G401 (cell line): ENCODE data around the gene SLC9A8. TPM values are rescaled to one million over a fixed set of nuclear protein-coding genes. Genes with fewer than 3 reads are reported as not detected.
"Not testable (repeated sequence)": the region's sequence is repeated elsewhere in the genome, so short reads cannot be mapped to it uniquely, and the experiment has no call there.

Source experiments
- DNase-seq: peaks from one replicate; pipeline ENCODE4 v3.0.0-alpha.2; 2015; ENCODE audit warnings: low spot score
- in situ Hi-C: cut with HindIII; loops from 2 replicates; pipeline ENCODE4 v1.10.0; 2016; ENCODE audit warnings: low sequenced_read_pairs, mixed read lengths
- total RNA-seq: library from RNA; depleted of rRNA; stranded (reverse); fragments of >200 nt; shearing (Covaris generic); gene quantifications from 2 replicates; pipeline ENCODE4 v1.2.3, GENCODE V29; 2014

SLC9A8 gene
- total RNA-seq, 1 experiment from 2014 or later: 3.4 TPM

- no peak for DNase-seq
Observed at GRCh38 chr20:49843139-49843538, 30.5 kb downstream of the SLC9A8 start.

DNA sequence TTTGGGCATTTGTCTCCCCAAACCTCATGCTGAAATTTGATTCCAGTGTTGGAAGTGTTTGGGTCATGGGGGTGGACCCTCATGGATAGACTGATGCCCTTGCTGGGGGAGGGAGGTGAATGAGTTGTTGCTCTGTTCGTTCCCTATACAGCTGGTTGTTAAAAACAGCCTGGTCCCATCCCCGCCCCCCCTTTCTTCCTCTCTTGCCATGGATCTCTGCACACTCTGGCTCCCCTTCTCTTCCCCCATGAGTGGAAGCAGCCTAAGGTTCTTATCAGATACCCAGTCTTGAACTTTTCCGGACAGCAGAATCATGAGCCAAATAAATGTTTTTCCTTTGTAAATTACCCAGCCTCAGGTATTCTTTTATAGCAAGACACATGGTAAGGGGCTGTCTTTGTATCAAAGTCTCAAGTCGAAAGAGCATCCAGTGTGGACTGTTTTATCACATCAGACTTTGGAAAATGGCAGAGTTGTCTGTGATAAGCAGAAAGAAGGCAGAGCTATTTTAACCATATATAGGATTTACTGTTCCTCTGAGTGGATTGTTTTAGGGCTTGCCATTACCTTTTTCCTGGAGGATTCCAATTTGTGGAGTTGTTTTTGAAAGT lies 31.2 kb downstream of the SLC9A8 start:
- no peak for DNase-seq
- in situ Hi-C loops: no loop called here

More at GRCh38 chr20:49843139-49843538, 30.5 kb downstream of the SLC9A8 start:
- in situ Hi-C loops: no loop called here

GRCh38 chr20:49845060-49845459 lies 32.4 kb downstream of the SLC9A8 start:
- no peak for DNase-seq
- in situ Hi-C loops: no loop called here

DNA sequence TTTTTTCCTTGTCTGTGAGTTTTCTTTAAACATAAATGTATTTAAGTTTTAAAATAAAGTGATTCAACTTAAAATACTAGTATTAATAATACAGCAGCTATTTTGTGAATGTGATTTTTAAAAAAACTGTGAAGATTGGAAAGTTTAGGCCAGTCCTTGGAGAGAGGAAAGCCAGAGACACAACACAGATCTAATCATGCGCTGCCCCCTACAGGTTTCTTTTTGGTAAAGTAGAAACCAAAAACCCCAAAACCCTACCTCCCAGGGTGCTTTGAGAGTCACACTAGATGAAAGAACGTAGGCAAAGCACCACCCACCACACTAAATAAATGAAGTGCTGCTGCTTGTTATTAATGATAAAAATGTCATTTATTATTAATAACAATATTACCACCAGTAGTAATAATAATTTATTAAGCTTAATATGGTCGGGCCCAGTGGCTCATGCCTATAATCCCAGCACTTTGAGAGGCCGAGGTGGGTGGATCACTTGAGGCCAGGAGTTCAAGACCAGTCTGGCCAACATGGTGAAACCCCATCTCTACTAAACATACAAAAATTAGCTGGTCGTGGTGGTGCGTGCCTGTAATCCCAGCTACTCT lies 33.7 kb downstream of the SLC9A8 start:
- peak; percentile 57 for DNase-seq

DNA sequence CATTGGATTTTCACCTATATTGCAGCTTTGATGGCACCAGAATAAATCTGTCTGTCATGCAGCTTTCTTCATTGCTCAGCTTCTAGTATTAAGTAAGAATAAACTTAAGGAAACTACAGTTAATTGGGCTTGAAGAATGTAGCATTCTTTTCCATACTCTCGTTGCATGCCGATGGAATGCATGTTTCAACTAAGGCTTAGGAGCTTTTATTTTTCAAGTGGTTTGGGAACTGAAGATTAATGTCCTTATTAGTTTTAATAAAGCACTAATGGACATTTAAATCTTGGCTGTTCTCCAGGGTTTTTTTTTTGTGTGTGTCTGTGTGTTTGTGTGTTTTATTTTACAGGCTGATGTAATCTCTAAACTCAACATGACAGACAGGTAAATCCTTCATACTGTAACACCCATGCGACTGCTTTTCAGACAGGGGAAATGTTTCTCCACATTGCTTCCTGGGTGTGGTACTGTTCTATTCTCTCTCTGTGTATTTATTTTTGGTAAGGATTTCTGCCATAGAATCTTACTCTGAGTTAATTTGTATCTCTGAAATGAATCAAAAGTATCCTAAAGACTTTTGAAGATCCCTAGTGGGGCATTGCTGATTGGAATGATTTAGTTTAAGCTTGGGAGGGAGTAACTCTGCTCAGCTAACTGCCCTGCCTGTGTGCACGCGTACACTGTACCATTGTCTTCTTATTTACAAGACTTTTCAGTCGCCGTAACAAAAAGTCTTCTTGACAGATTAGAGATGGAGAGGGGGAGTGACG lies 38.0 kb downstream of the SLC9A8 start:
- no peak for DNase-seq
- in situ Hi-C loops: no loop called here

More for the DNA sequence above, 33.7 kb downstream of the SLC9A8 start:
- in situ Hi-C loops: no loop called here

- in situ Hi-C loops: no loop called here
Observed at GRCh38 chr20:49851231-49851705, 38.6 kb downstream of the SLC9A8 start.

GRCh38 chr20:49851991-49852390 lies 39.4 kb downstream of the SLC9A8 start:
- in situ Hi-C loops: no loop called here
- DNase-seq: no peak

More at GRCh38 chr20:49851231-49851705, 38.6 kb downstream of the SLC9A8 start:
- no peak for DNase-seq

DNA sequence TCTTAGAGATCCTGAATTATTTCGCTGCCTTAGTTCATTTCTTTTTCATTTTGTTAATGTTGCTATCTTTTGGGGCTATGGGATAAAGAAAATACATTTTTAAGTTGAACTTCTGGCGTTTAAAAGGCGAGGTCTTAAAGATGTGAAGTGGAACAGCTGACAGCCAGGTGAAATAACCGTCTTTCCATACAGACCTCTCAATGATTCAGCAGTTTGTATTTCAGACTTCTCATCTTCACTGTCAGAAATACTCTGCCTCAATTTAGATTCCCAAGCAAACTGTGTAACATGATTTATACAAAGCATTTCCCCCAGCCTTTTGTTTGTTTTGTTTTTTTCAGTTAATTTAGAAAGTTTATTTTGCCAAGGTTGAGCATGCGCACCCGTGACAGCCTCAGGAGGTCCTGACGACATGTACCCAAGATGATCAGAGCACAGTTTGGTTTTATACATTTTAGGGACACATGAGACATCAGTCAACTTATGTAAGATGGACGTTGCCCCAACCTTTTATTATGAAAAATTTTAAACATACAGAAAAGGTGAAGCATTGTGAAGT lies 40.0 kb downstream of the SLC9A8 start:
- DNase-seq: no peak
- in situ Hi-C loops: no loop called here

DNA sequence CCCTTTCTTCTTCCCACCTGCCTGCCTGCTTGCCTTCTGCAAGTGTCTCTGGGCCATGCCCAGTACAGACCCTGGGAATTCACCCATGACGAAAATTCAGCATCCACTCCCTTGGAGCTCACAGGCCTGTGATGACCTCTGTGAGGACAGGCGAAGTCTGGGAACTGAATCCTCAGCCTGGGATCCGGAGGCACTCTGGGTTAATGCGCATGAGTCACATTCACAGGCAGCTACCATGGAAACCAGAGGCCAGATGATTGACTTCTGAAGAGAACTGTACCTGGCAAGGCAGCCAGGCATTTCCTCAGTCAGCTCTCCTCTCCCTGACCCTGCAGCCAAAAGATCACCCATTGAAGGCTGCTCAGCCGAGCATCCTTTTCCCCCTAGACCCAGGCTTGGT lies 41.0 kb downstream of the SLC9A8 start:
- peak; percentile 88 for DNase-seq
- in situ Hi-C loops: no loop called here

DNA sequence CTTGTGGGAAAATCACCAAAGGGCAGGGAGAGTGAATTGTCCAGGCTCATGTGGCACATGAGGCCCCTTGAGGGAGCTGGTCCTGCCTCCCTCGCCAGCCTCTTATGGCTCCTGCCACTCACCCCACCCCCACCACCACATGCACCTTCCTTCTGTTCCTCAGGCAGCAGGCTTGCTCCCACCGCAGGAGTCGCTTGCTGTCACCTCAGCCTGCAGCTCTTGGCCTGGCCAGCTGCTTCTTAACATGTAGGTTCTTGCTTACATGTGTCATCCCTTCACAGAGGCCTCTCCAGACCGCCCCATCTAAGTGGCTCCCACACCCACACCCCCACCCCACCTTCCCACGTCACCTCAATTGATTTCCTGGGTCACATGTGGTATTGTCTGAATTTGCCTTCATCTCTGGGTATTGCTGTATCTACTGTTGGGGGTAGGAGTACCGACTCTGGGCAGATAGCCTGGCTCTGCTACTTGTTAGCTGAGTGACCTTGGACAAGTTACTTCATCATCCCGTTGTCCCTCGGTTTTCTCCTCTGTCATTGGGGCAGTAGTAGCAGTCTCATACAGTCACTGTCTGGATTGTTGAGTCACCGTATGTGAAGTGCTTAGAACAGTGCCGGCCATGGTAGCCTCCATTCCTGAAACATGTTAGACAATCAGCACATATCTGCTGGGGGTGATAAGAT lies 41.7 kb downstream of the SLC9A8 start:
- DNase-seq: peak; percentile 73
- in situ Hi-C loops: no loop called here

GRCh38 chr20:49856904-49857303 lies 44.3 kb downstream of the SLC9A8 start:
- DNase-seq: no peak
- in situ Hi-C loops: no loop called here

- no peak for DNase-seq
- in situ Hi-C loops: no loop called here
Observed at GRCh38 chr20:49858076-49858585, 45.5 kb downstream of the SLC9A8 start.

DNA sequence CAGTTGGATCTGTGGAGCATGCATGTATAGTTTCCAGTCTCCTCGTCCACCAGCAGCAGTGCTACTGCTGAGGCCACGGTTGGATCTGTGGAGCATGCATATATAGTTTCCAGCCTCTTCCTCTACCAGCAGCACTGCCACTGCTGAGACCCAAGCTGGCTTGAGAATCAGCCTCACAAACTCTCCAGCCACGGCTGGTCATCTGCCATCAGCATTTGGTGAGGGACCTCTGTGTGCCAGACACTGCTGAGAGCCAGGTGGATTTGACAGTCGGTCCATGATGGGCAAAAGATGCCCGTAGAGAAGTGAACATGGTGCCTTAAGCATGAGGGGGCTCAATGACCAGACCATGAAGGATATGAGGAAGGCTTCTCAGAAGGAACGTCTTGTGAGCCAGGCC lies 46.4 kb downstream of the SLC9A8 start:
- in situ Hi-C loops: no loop called here
- peak; percentile 99 for DNase-seq

- DNase-seq: no peak
- in situ Hi-C loops: no loop called here
Observed at GRCh38 chr20:49859807-49860206, 47.2 kb downstream of the SLC9A8 start.

DNA sequence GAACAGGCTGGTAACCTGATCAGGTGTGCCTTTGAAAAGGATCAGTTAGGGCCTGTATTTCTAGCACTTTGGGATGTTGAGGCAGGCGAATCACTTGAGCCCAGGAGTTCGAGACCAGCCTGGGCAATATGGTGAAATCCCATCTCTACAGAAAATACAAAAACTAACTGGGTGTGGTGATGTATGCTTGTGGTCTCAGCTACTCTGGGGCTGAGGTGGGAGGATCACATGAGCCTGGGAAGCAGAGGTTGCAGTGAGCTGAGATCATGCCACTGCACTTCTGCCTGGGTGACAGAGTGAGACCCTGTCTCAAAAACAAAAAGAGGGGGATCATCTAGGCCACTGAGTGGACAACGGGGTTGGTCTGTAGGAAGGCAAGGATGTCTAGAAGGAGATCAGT lies 48.6 kb downstream of the SLC9A8 start:
- in situ Hi-C loops, DNase-seq: not testable (repeated sequence)

GRCh38 chr20:49862607-49863200 lies 50.1 kb downstream of the SLC9A8 start:
- in situ Hi-C loops: no loop called here
- DNase-seq: peak; percentile 78

GRCh38 chr20:49863666-49864065 lies 51.0 kb downstream of the SLC9A8 start:
- in situ Hi-C loops: no loop called here
- DNase-seq: peak; percentile 95

DNA sequence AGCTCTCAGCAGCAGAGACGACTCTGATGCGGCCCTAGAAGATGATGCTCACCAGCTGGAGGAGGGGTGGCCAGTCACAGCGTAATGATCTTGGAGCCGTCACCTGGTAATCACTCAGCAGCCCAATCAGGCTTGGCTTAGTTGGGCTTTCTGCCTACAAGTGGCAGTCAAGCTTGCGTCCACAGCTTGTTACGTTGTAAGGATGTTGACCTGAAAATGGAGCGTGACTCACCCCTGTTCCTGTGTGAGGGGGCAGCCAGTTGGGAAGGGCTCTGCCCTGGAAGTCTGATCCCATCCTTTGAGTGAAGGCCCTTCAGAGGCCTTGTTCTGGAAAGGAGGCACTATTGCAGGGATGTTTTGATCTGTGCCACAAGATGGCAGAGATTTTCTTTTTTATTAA lies 52.9 kb downstream of the SLC9A8 start:
- no peak for DNase-seq
- in situ Hi-C loops: no loop called here

DNA sequence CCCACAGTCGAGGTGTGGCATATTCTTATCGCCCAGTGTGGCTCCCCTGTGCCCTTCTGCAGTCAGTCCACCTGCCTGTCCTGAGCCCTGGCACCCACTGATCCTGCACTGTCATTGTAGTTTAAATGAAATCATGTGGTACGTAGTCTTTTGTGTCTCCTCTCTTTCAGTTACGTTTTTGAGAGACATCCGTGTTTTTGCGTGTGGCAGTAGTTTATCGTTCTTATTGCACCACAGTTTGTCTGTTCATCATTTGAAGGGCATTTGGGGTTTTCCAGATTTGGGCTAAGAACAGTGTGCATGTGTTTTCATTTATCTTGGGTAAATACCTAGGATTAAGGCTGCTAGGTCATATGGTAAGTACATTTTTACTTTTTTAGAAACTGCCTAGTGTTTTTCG lies 53.4 kb downstream of the SLC9A8 start:
- in situ Hi-C loops: no loop called here
- no peak for DNase-seq
